Mucosa of descending colon (tissue), 3 donors: ENCODE measurements around the gene ZC3H14. TPM values are rescaled to one million over a fixed set of nuclear protein-coding genes. Genes with fewer than 3 reads are reported as not detected.
"Not testable (repeated sequence)": the region's sequence is repeated elsewhere in the genome, so short reads cannot be mapped to it uniquely, and the experiment has no call there.

ENCODE experiments used
- ATAC-seq: fragments of 200-7000 bp; cut with Tn5 transposase; one replicate; pipeline ENCODE4 v1.9.1; 2020; ENCODE audit warnings: mild to moderate bottlenecking, moderate library complexity
- DNase-seq, 3 donors: peaks; one replicate each; pipeline ENCODE4 v3.0.0-alpha.2; 2020
- H3K36me3 ChIP-seq: fragments of 200-600 bp; one replicate; pipeline ENCODE4 v1.8.0; 2021; ENCODE audit warnings: low read depth, mild to moderate bottlenecking
- H3K4me1 ChIP-seq: fragments of 200-600 bp; one replicate; pipeline ENCODE4 v1.8.0; 2021; ENCODE audit warnings: low read depth, mild to moderate bottlenecking
- H3K4me3 ChIP-seq: fragments of 200-600 bp; one replicate; pipeline ENCODE4 v1.8.0; 2021; ENCODE audit warnings: mild to moderate bottlenecking
- H3K9me3 ChIP-seq: fragments of 200-600 bp; one replicate; pipeline ENCODE4 v1.8.0; 2021; ENCODE audit warnings: mild to moderate bottlenecking
- CTCF ChIP-seq: fragments of 200-600 bp; IDR thresholded peaks from one replicate; pipeline ENCODE4 v1.8.0; 2022; ENCODE audit warnings: antibody characterized with exemption, mild to moderate bottlenecking
- intact Hi-C, 2 donors: fragments of 100-400 bp; cut with DNase I in 1 of 2; cut with micrococcal nuclease in 1 of 2; formaldehyde crosslinking; loops; one replicate each; pipeline versions ENCODE4 v1.11.0 to v1.11.1; 2022; cut with DNase I, micrococcal nuclease
- total RNA-seq, 3 donors: library from RNA; stranded (reverse); fragmentation: NEBNext Ultra II Directional in 2 of 3; extraction: Animal tissue kit (Norgen Biotek cat#: 25700) in 2 of 3; gene quantifications; one replicate each; pipeline versions ENCODE4 v1.2.1 to v1.2.4, GENCODE V29; 2021 to 2023
- donor health status: DM: no; HTN: no; CAD: no; lungs with moderate emphysema.
- donor health status: DM: no; HTN: no; CAD: no.
- donor health status: DM: no; HTN: yes; CAD: no.

Gene ZC3H14
- total RNA-seq, 3 donors from 2014 or later = 55.9 to 72.9 (median 70.7) TPM

- Histone ChIP-seq H3K9me3 (no peaks in the 10 kb centered on the region), H3K4me1 (peaks cover 35% of the 10 kb centered on the region), H3K36me3 (no peaks in the 10 kb centered on the region), H3K4me3 (no peak overlapping the region)
- intact Hi-C loops = no loop called here
- peak; percentile 76 for ATAC-seq
- no peak for TF ChIP-seq CTCF
- no peak for DNase-seq
These were observed 42.9 kb upstream of the ZC3H14 start for GRCh38 chr14:88519907-88520306.

- intact Hi-C loops = no loop called here
- no peak for ATAC-seq
These were observed 41.0 kb upstream of the ZC3H14 start for GRCh38 chr14:88521818-88522217.

GRCh38 chr14:88522393-88522792 is 40.4 kb upstream of the ZC3H14 start:
- TF ChIP-seq CTCF = no peak
- peak; percentile 44 for ATAC-seq
- H3K36me3 ChIP-seq = no peaks in the 10 kb centered on the region
- peaks cover 21% of the 10 kb centered on the region for H3K4me1 ChIP-seq
- no peaks in the 10 kb centered on the region for H3K9me3 ChIP-seq
- DNase-seq = no peak
- H3K4me3 ChIP-seq = no peak overlapping the region
- intact Hi-C loops = no loop called here

More at GRCh38 chr14:88521818-88522217, 41.0 kb upstream of the ZC3H14 start:
- Histone ChIP-seq H3K9me3 (no peaks in the 10 kb centered on the region), H3K4me3 (no peak overlapping the region), H3K4me1 (peaks cover 21% of the 10 kb centered on the region), H3K36me3 (no peaks in the 10 kb centered on the region)
- no peak for TF ChIP-seq CTCF
- DNase-seq = no peak

GRCh38 chr14:88529889-88530288 is 32.9 kb upstream of the ZC3H14 start:
- DNase-seq, H3K36me3 ChIP-seq, H3K4me3 ChIP-seq, H3K4me1 ChIP-seq, H3K9me3 ChIP-seq, intact Hi-C loops, ATAC-seq: not testable (repeated sequence)

- H3K36me3 ChIP-seq = no peaks in the 10 kb centered on the region
- intact Hi-C loops = no loop called here
- no peak for ATAC-seq
- no peak overlapping the region for H3K4me3 ChIP-seq
- no peak for DNase-seq
- TF ChIP-seq CTCF = no peak
- peaks cover 6% of the 10 kb centered on the region for H3K9me3 ChIP-seq
- peaks cover 26% of the 10 kb centered on the region for H3K4me1 ChIP-seq
These were observed 29.7 kb upstream of the ZC3H14 start for GRCh38 chr14:88533064-88533602.

- DNase-seq (peak in 2 of 3 donors; percentile 53 to 78), ATAC-seq (peak; percentile 95)
- Histone ChIP-seq H3K36me3 (no peaks in the 10 kb centered on the region), H3K4me3 (no peak overlapping the region), H3K4me1 (peaks cover 33% of the 10 kb centered on the region), H3K9me3 (no peaks in the 10 kb centered on the region)
- intact Hi-C loops = no loop called here
- TF ChIP-seq CTCF = peak; percentile 50
These were observed 27.7 kb upstream of the ZC3H14 start for GRCh38 chr14:88535149-88535548.
